Breast epithelium (tissue), 4 donors: ENCODE measurements around the gene CUL3. TPM values are rescaled to one million over a fixed set of nuclear protein-coding genes. Genes with fewer than 3 reads are reported as not detected.
"Not testable (repeated sequence)": the region's sequence is repeated elsewhere in the genome, so short reads cannot be mapped to it uniquely, and the experiment has no call there.

Experiments
- DNase-seq, 2 donors: peaks; one replicate each; pipeline ENCODE4 v3.0.0-alpha.2; 2019; ENCODE audit warnings: low spot score in 2 of 2
- H3K27ac ChIP-seq, 2 donors: fragments of 200-600 bp; sonication (generic) in 1 of 2; one replicate each; pipeline ENCODE4 v1.5.1; 2016 to 2019; ENCODE audit warnings: mild to moderate bottlenecking in 1 of 2
- H3K27me3 ChIP-seq, 2 donors: fragments of 200-600 bp; sonication (generic) in 1 of 2; one replicate each; pipeline versions ENCODE4 v1.5.1 to v1.6.0; 2017 to 2019; ENCODE audit warnings: control low read depth in 1 of 2, mild to moderate bottlenecking in 1 of 2
- H3K36me3 ChIP-seq: fragments of 200-600 bp; one replicate; pipeline ENCODE4 v1.5.1; 2019
- H3K4me1 ChIP-seq, 2 donors: fragments of 200-600 bp; sonication (generic); one replicate each; pipeline ENCODE4 v1.5.1; 2016 to 2019; ENCODE audit warnings: control low read depth in 1 of 2
- H3K4me3 ChIP-seq, 3 donors: fragments of 200-600 bp; sonication (generic); 1 replicate in 2 of 3; 2 replicates in 1 of 3; pipeline ENCODE4 v1.5.1; 2016 to 2019; ENCODE audit warnings: mild to moderate bottlenecking in 3 of 3, moderate library complexity in 2 of 3
- H3K9me3 ChIP-seq, 2 donors: fragments of 200-600 bp; sonication (generic) in 1 of 2; one replicate each; pipeline ENCODE4 v1.5.1; 2016 to 2019; ENCODE audit warnings: control low read depth in 1 of 2
- CTCF ChIP-seq, 3 donors: fragments of 450-650 bp; IDR thresholded peaks; one replicate each; pipeline ENCODE4 v1.5.1; 2016 to 2017; ENCODE audit warnings: antibody characterized with exemption in 3 of 3, mild to moderate bottlenecking in 3 of 3, moderate library complexity in 3 of 3
- POLR2A ChIP-seq: fragments of 450-650 bp; IDR thresholded peaks from one replicate; pipeline ENCODE4 v1.6.1; 2016; ENCODE audit warnings: antibody characterized with exemption, mild to moderate bottlenecking, moderate library complexity
- POLR2AphosphoS5 ChIP-seq, 3 donors: sonication (generic); formaldehyde crosslinking; IDR thresholded peaks; one replicate each; pipeline ENCODE4 v1.6.1; 2017; ENCODE audit warnings: antibody characterized with exemption in 3 of 3
- intact Hi-C: fragments of 100-400 bp; cut with DNase I; formaldehyde crosslinking; loops from one replicate; pipeline ENCODE4 v1.15.1; 2023; ENCODE audit warnings: low total_unique reads
- total RNA-seq, 3 donors: library from RNA; depleted of rRNA; stranded (reverse); fragments of >200 nt; gene quantifications; one replicate each; pipeline ENCODE4 v1.1.0, GENCODE V29; 2016

The CUL3 gene
- total RNA-seq, 3 donors from 2014 or later = 71.2 to 111 (median 82.3) TPM

- Histone ChIP-seq H3K27ac (no peak overlapping the region), H3K36me3 (no peaks in the 10 kb centered on the region), H3K4me1 (no peaks in the 10 kb centered on the region), H3K27me3 (no peaks in the 10 kb centered on the region), H3K9me3 (no peaks in the 10 kb centered on the region), H3K4me3 (no peak overlapping the region)
- TF ChIP-seq CTCF (IDR thresholded peaks at IDR 0.05) (no peak), POLR2A (no peak), POLR2AphosphoS5 (IDR thresholded peaks at IDR 0.05) (no peak)
- intact Hi-C loops = no loop called here
- no peak for DNase-seq
Measured at GRCh38 chr2:224591220-224591619, 6.1 kb upstream of the CUL3 start.

- TF ChIP-seq POLR2A (no peak), CTCF (IDR thresholded peaks at IDR 0.05) (no peak), POLR2AphosphoS5 (IDR thresholded peaks at IDR 0.05) (no peak)
- H3K27ac ChIP-seq = peak overlapping the region; percentile 90 to 98
- H3K4me3 ChIP-seq = peak overlapping the region; percentile 81 to 86 (median 82)
- no peaks in the 10 kb centered on the region for H3K9me3 ChIP-seq
- peaks cover 0 to 5% of the 10 kb centered on the region in 2 donors for H3K4me1 ChIP-seq
- intact Hi-C loops = no loop called here
- no peak for DNase-seq
- H3K36me3 ChIP-seq = no peaks in the 10 kb centered on the region
- H3K27me3 ChIP-seq = no peaks in the 10 kb centered on the region
Measured at GRCh38 chr2:224586127-224586695, 1.0 kb upstream of the CUL3 start.

- Histone ChIP-seq H3K4me3 (peak overlapping the region; percentile 81 to 86 (median 82)), H3K27me3 (no peaks in the 10 kb centered on the region), H3K9me3 (no peaks in the 10 kb centered on the region), H3K36me3 (no peaks in the 10 kb centered on the region), H3K27ac (peak overlapping the region; percentile 90 to 98), H3K4me1 (peaks cover 1 to 5% of the 10 kb centered on the region in 2 donors)
- intact Hi-C loops = no loop called here
- peak in 1 of 2 donors; percentile 34 for DNase-seq
- TF ChIP-seq POLR2AphosphoS5 (IDR thresholded peaks at IDR 0.05) (no peak), CTCF (IDR thresholded peaks at IDR 0.05) (no peak), POLR2A (no peak)
Measured at GRCh38 chr2:224584785-224585210, 365 bp downstream of the CUL3 start.

- H3K36me3 ChIP-seq = no peaks in the 10 kb centered on the region
- H3K4me1 ChIP-seq = peaks cover 5 to 7% of the 10 kb centered on the region in 2 donors
- TF ChIP-seq CTCF (IDR thresholded peaks at IDR 0.05) (no peak), POLR2A (no peak), POLR2AphosphoS5 (IDR thresholded peaks at IDR 0.05) (no peak)
- H3K27me3 ChIP-seq = no peaks in the 10 kb centered on the region
- peak in 1 of 2 donors; percentile 26 for DNase-seq
- no peaks in the 10 kb centered on the region for H3K9me3 ChIP-seq
- intact Hi-C loops = no loop called here
- peak overlapping the region; percentile 90 to 98 for H3K27ac ChIP-seq
- peak overlapping the region; percentile 81 to 86 (median 82) for H3K4me3 ChIP-seq
Measured at GRCh38 chr2:224584111-224584784, 915 bp downstream of the CUL3 start.

GRCh38 chr2:224583033-224583432, 2.1 kb downstream of the CUL3 start:
- H3K27me3 ChIP-seq, DNase-seq, H3K27ac ChIP-seq, H3K9me3 ChIP-seq, intact Hi-C loops, H3K4me1 ChIP-seq, H3K36me3 ChIP-seq: not testable (repeated sequence)
- H3K4me3 ChIP-seq = peak overlapping the region; percentile 81 to 86 (median 82)
